Natural killer cell (primary cell): ENCODE data around the gene GTF3C1. TPM values are rescaled to one million over a fixed set of nuclear protein-coding genes. Genes with fewer than 3 reads are reported as not detected.

Experiments used
- ATAC-seq, 3 donors: fragments of 150-1000 bp in 2 of 3; fragments of 200-7000 bp in 1 of 3; cut with Tn5 transposase; 1 replicate in 1 of 3; 2 replicates in 2 of 3; pipeline ENCODE4 v1.10.0; 2021; ENCODE audit warnings: mild to moderate bottlenecking in 2 of 3, moderate library complexity in 2 of 3
- DNase-seq, 2 donors: peaks; one replicate each; pipeline versions ENCODE4 v3.0.0 to v3.0.0-alpha.2; 2013 to 2021; ENCODE audit warnings: mixed read lengths in 1 of 2
- H3K27ac ChIP-seq: one replicate; pipeline ENCODE4 v1.5.1; 2013; ENCODE audit warnings: mild to moderate bottlenecking, low read length
- H3K27me3 ChIP-seq: one replicate; pipeline ENCODE4 v1.6.1; 2013; ENCODE audit warnings: low read length; ENCODE audit not compliant: control insufficient read depth, insufficient read depth
- H3K36me3 ChIP-seq: one replicate; pipeline ENCODE4 v1.6.1; 2013; ENCODE audit warnings: low read length; ENCODE audit not compliant: control insufficient read depth, insufficient read depth
- H3K4me1 ChIP-seq: one replicate; pipeline ENCODE4 v1.6.1; 2013; ENCODE audit warnings: low read length; ENCODE audit not compliant: control insufficient read depth, insufficient read depth
- H3K4me3 ChIP-seq: one replicate; pipeline ENCODE4 v1.5.1; 2013; ENCODE audit warnings: low read length
- H3K9me3 ChIP-seq: one replicate; pipeline ENCODE4 v1.6.1; 2013; ENCODE audit warnings: low read length; ENCODE audit not compliant: control insufficient read depth, insufficient read depth
- H3K27ac Mint-ChIP-seq, 2 donors: one replicate each; pipeline ENCODE4 v1.8.0; 2022; ENCODE audit warnings: mild to moderate bottlenecking in 2 of 2, mixed read lengths in 2 of 2, moderate library complexity in 1 of 2
- H3K27me3 Mint-ChIP-seq, 2 donors: one replicate each; pipeline ENCODE4 v1.8.0; 2022; ENCODE audit warnings: low read depth in 2 of 2, mixed read lengths in 2 of 2
- H3K36me3 Mint-ChIP-seq: one replicate; pipeline ENCODE4 v1.8.0; 2022; ENCODE audit warnings: mixed read lengths
- H3K4me1 Mint-ChIP-seq, 2 donors: one replicate each; pipeline ENCODE4 v1.8.0; 2022; ENCODE audit warnings: mixed read lengths in 2 of 2
- H3K4me3 Mint-ChIP-seq: one replicate; pipeline ENCODE4 v1.8.0; 2022; ENCODE audit warnings: mild to moderate bottlenecking, moderate library complexity, mixed read lengths
- H3K9me3 Mint-ChIP-seq, 2 donors: one replicate each; pipeline ENCODE4 v1.8.0; 2022; ENCODE audit warnings: mixed read lengths in 2 of 2
- CTCF ChIP-seq: fragments of 200-600 bp; IDR thresholded peaks from one replicate; pipeline ENCODE4 v1.8.0; 2022; ENCODE audit warnings: antibody characterized with exemption
- WGBS: methylation state at CpG from one replicate; pipeline ENCODE4 v1.1.7; 2013; ENCODE audit warnings: missing lambda C conversion rate; ENCODE audit not compliant: insufficient coverage; 5-methylcytosine and 5-hydroxymethylcytosine counted together
- intact Hi-C: fragments of 100-400 bp; cut with micrococcal nuclease; formaldehyde crosslinking; loops from one replicate; pipeline ENCODE4 v1.14.2; 2022
- total RNA-seq, 4 donors: library from RNA; stranded (reverse); fragments of 120-200 nt in 1 of 4; gene quantifications; one replicate each; pipeline versions ENCODE4 v1.2.3 to v1.2.4, GENCODE V29; 2013 to 2022

Gene GTF3C1
- total RNA-seq, 3 donors from 2014 or later (not counting 1 experiment from before 2014, with no cell fraction given): 111 to 160 (median 125) TPM

GRCh38 chr16:27446721-27447120 is 103.0 kb downstream of the GTF3C1 start:
- H3K36me3 ChIP-seq: peaks cover 63% of the 10 kb centered on the region
- H3K4me3 Mint-ChIP-seq: peak overlapping the region; percentile 84
- ATAC-seq: peak; percentile 58 to 82 (median 73)
- H3K27ac Mint-ChIP-seq: peak overlapping the region; percentile 90 to 98
- WGBS: 13% methylated on average over 2 of the region's 4 CpGs
- peaks cover 71% of the 10 kb centered on the region for H3K4me1 ChIP-seq
- DNase-seq: peak; percentile 84 to 92
- H3K9me3 Mint-ChIP-seq: no peaks in the 10 kb centered on the region
- intact Hi-C loops: loop anchor here (1.0 to 2.0 kb wide), 2 partner anchors 44 to 132 kb away; partner anchors contain the start of gene IL21R
- peak overlapping the region; percentile 98 for H3K27ac ChIP-seq
- H3K9me3 ChIP-seq: peaks cover 3% of the 10 kb centered on the region
- H3K4me3 ChIP-seq: no peak overlapping the region
- no peaks in the 10 kb centered on the region for H3K27me3 ChIP-seq
- no peaks in the 10 kb centered on the region for H3K36me3 Mint-ChIP-seq
- no peak for TF ChIP-seq CTCF
- H3K4me1 Mint-ChIP-seq: peaks cover 64 to 72% of the 10 kb centered on the region in 2 donors
- H3K27me3 Mint-ChIP-seq: no peaks in the 10 kb centered on the region

- H3K36me3 Mint-ChIP-seq: no peaks in the 10 kb centered on the region
- ATAC-seq: no peak
- 90% methylated on average over 11 of the region's 12 CpGs for WGBS
- no peaks in the 10 kb centered on the region for H3K9me3 Mint-ChIP-seq
- H3K27me3 Mint-ChIP-seq: no peaks in the 10 kb centered on the region
- peak overlapping the region; percentile 98 for H3K27ac ChIP-seq
- no peak overlapping the region for H3K4me3 ChIP-seq
- intact Hi-C loops: loop anchor here (1.0 to 2.0 kb wide), 2 partner anchors 43 to 131 kb away; partner anchors contain the start of gene IL21R
- peaks cover 69% of the 10 kb centered on the region for H3K36me3 ChIP-seq
- no peak for TF ChIP-seq CTCF
- no peak for DNase-seq
- peaks cover 62% of the 10 kb centered on the region for H3K4me1 ChIP-seq
- H3K27ac Mint-ChIP-seq: peak overlapping the region; percentile 90 to 98
- peak overlapping the region; percentile 21 for H3K4me3 Mint-ChIP-seq
- peaks cover 56 to 70% of the 10 kb centered on the region in 2 donors for H3K4me1 Mint-ChIP-seq
- peaks cover 3% of the 10 kb centered on the region for H3K9me3 ChIP-seq
- H3K27me3 ChIP-seq: no peaks in the 10 kb centered on the region
Observed at GRCh38 chr16:27445502-27446175, 104.1 kb downstream of the GTF3C1 start.

DNA sequence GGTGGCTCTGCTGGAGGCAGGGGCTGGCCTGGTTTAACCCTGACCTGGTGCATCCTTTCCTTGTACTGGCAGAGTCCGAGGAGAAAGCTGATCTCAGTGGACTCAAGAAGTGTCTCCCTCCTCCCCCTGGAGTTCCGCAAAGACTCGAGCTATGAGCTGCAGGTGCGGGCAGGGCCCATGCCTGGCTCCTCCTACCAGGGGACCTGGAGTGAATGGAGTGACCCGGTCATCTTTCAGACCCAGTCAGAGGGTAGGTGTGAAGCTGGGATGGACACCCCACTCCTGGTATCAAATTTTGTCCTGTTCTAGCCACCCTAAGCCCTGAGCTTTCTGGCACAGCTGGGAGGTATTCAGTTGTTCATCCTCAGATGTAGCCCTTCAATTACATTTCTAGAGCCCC is 105.2 kb downstream of the GTF3C1 start:
- Mint-ChIP-seq H3K4me1 (peaks cover 50 to 68% of the 10 kb centered on the region in 2 donors), H3K36me3 (no peaks in the 10 kb centered on the region), H3K27ac (peak overlapping the region; percentile 90 to 98), H3K27me3 (no peaks in the 10 kb centered on the region), H3K4me3 (no peak overlapping the region), H3K9me3 (no peaks in the 10 kb centered on the region)
- peaks cover 62% of the 10 kb centered on the region for H3K4me1 ChIP-seq
- H3K36me3 ChIP-seq: peaks cover 73% of the 10 kb centered on the region
- DNase-seq (no peak), ATAC-seq (no peak)
- intact Hi-C loops: no loop called here
- H3K9me3 ChIP-seq: peaks cover 3% of the 10 kb centered on the region
- H3K4me3 ChIP-seq: no peak overlapping the region
- WGBS: 99% methylated on average over 5 of the region's 5 CpGs
- no peak overlapping the region for H3K27ac ChIP-seq
- TF ChIP-seq CTCF: no peak
- H3K27me3 ChIP-seq: no peaks in the 10 kb centered on the region
